Endothelial cell of umbilical vein (primary cell): Measurements from ENCODE around the gene TMEM130. TPM values are rescaled to one million over a fixed set of nuclear protein-coding genes. Genes with fewer than 3 reads are reported as not detected.

Source experiments
- BruUV-seq: library from RNA; stranded (reverse); fragments of 400-500 nt; replicated peaks from 2 replicates; lab custom pipeline; 2021; lab: Mats Ljungman, UMichigan
- CTCF ChIA-PET: fragments of 300-600, 350-600 bp; sonication (Branson Sonifier 250); formaldehyde crosslinking; loops from one replicate; lab custom pipeline; 2021; ENCODE audit warnings: antibody characterized with exemption, inconsistent platforms; lab: Charles Lee
- POLR2A ChIA-PET: fragments of 300-600, 350-600 bp; sonication (Branson Sonifier 250); formaldehyde crosslinking; loops from one replicate; lab custom pipeline; 2021; ENCODE audit warnings: antibody characterized with exemption, inconsistent platforms; lab: Charles Lee
- DNase-seq: peaks from one replicate; pipeline ENCODE4 v3.0.0-alpha.2; 2011; ENCODE audit warnings: low read depth, low spot score
- FAIRE-seq: peaks from 2 replicates; lab custom pipeline; 2011; peaks lifted over from hg19 to GRCh38; lab: Jason Lieb, UNC
- H2AFZ ChIP-seq: 2 replicates; pipeline ENCODE4 v1.6.0; 2012; ENCODE audit warnings: low read depth, low read length, control low read depth, inconsistent platforms
- H3K27ac ChIP-seq: 2 replicates; pipeline ENCODE4 v1.5.1; 2011; ENCODE audit warnings: low read depth, mild to moderate bottlenecking, control low read depth, low read length, moderate library complexity; ENCODE audit not compliant: insufficient read depth
- H3K27me3 ChIP-seq, 2 experiments: 2 replicates each; pipeline versions ENCODE4 v1.6.0 to v1.6.1; 2011; ENCODE audit warnings: low read length in 2 of 2, mixed read lengths in 1 of 2; ENCODE audit not compliant: control insufficient read depth in 2 of 2, insufficient read depth in 2 of 2
- H3K36me3 ChIP-seq, 2 experiments: 2 replicates in 1 of 2; 3 replicates in 1 of 2; pipeline ENCODE4 v1.5.1; 2011; ENCODE audit warnings: low read length in 2 of 2, mild to moderate bottlenecking in 1 of 2, moderate library complexity in 1 of 2; ENCODE audit not compliant: control insufficient read depth in 2 of 2, insufficient read depth in 2 of 2; ENCODE audit errors: extremely low read depth in 1 of 2
- H3K4me1 ChIP-seq: 3 replicates; pipeline ENCODE4 v1.5.1; 2011; ENCODE audit warnings: mild to moderate bottlenecking, low read length; ENCODE audit not compliant: control insufficient read depth, insufficient read depth; ENCODE audit errors: extremely low read depth
- H3K4me2 ChIP-seq: 2 replicates; pipeline ENCODE4 v1.6.1; 2011; ENCODE audit warnings: low read length, control low read depth, mixed read lengths; ENCODE audit not compliant: insufficient read depth
- H3K4me3 ChIP-seq, 3 experiments: fragments of 200-600 bp in 1 of 3; sonication (generic), shearing (Covaris generic) in 1 of 3; replicated peaks in 1 of 3; 2 replicates each; pipeline ENCODE4 v1.5.1; 2011 to 2016; ENCODE audit warnings: control low read depth in 3 of 3, low read length in 3 of 3, mild to moderate bottlenecking in 2 of 3, inconsistent platforms in 1 of 3, low read depth in 1 of 3, moderate library complexity in 1 of 3; ENCODE audit not compliant: insufficient read depth in 1 of 3
- H3K79me2 ChIP-seq: 2 replicates; pipeline ENCODE4 v1.6.0; 2012; ENCODE audit warnings: low read length, inconsistent platforms; ENCODE audit not compliant: control insufficient read depth, insufficient read depth
- H3K9ac ChIP-seq: replicated peaks from 2 replicates; pipeline ENCODE3; 2011; ENCODE audit warnings: low read length, control low read depth; ENCODE audit not compliant: insufficient read depth; ENCODE audit errors: extremely low read depth
- H3K9me1 ChIP-seq: replicated peaks from 3 replicates; pipeline ENCODE4 v1.6.0; 2011; ENCODE audit warnings: mild to moderate bottlenecking, low read length; ENCODE audit not compliant: control insufficient read depth, insufficient read depth; ENCODE audit errors: extremely low read depth
- H3K9me3 ChIP-seq: replicated peaks from 2 replicates; pipeline ENCODE4 v1.5.1; 2012; ENCODE audit warnings: low read length, inconsistent platforms; ENCODE audit not compliant: control insufficient read depth, insufficient read depth
- H4K20me1 ChIP-seq: replicated peaks from 2 replicates; pipeline ENCODE3; 2011; ENCODE audit warnings: mild to moderate bottlenecking, low read length; ENCODE audit not compliant: control insufficient read depth, insufficient read depth; ENCODE audit errors: extremely low read depth
- CTCF ChIP-seq, 2 donors: IDR thresholded peaks; 1 replicate in 1 of 2; 2 replicates in 1 of 2; pipeline ENCODE4 v1.5.1; 2011; ENCODE audit warnings: low read length in 2 of 2, mild to moderate bottlenecking in 2 of 2, moderate library complexity in 2 of 2, control low read depth in 1 of 2, inconsistent platforms in 1 of 2, low read depth in 1 of 2; ENCODE audit not compliant: insufficient read depth in 1 of 2; ENCODE audit errors: extremely low read depth in 1 of 2
- EZH2 ChIP-seq: IDR thresholded peaks from 2 replicates; pipeline ENCODE4 v1.6.1; 2012; ENCODE audit warnings: borderline replicate concordance, low read depth, mild to moderate bottlenecking, moderate library complexity, low read length, inconsistent platforms; ENCODE audit not compliant: severe bottlenecking
- FOS ChIP-seq: IDR thresholded peaks from 2 replicates; pipeline ENCODE4 v1.6.1; 2011; ENCODE audit warnings: mild to moderate bottlenecking, low read length, moderate library complexity, borderline replicate concordance; ENCODE audit not compliant: insufficient read depth
- JUN ChIP-seq: IDR thresholded peaks from 2 replicates; pipeline ENCODE4 v1.6.1; 2011; ENCODE audit warnings: borderline replicate concordance, low read depth; ENCODE audit not compliant: insufficient read length, insufficient read depth
- MAX ChIP-seq: IDR thresholded peaks from 2 replicates; pipeline ENCODE4 v1.6.1; 2011; ENCODE audit not compliant: insufficient read depth, insufficient read length
- MYC ChIP-seq: IDR thresholded peaks from one replicate; pipeline ENCODE4 v1.6.1; 2011; ENCODE audit warnings: mild to moderate bottlenecking, low read depth, low read length
- POLR2A ChIP-seq: IDR thresholded peaks from 2 replicates; pipeline ENCODE4 v1.6.1; 2012; ENCODE audit warnings: low read depth, mild to moderate bottlenecking, control low read depth, low read length
- POLR2AphosphoS5 ChIP-seq: IDR thresholded peaks from 2 replicates; pipeline ENCODE4 v1.6.1; 2012; ENCODE audit warnings: low read depth, mild to moderate bottlenecking, control low read depth, low read length, moderate library complexity; ENCODE audit not compliant: insufficient read depth
- dilution Hi-C: fragments of 300-500 bp; cut with MboI; formaldehyde crosslinking; loops from one replicate; pipeline ENCODE4 v1.15.0; 2019; ENCODE audit warnings: low sequenced_read_pairs; ENCODE audit not compliant: extremely low pct_ligation_motif_present
- intact Hi-C: fragments of 100-400 bp; cut with micrococcal nuclease; formaldehyde crosslinking; loops from one replicate; pipeline ENCODE4 v1.10.0; 2022
- polyA plus RNA-seq, 4 experiments: library from polyadenylated mRNA; depleted of rRNA in 3 of 4; stranded (reverse) in 3 of 4; unstranded in 1 of 4; fragments of >200 nt; gene quantifications; 2 replicates each; pipeline versions ENCODE4 v1.2.1 to v1.2.3, GENCODE V29; 2011 to 2012; ENCODE audit warnings: missing spikeins in 1 of 4
- total RNA-seq: library from RNA; stranded (reverse); gene quantifications from 2 replicates; pipeline ENCODE4 v1.2.3, GENCODE V29; 2021

TMEM130 gene
- total and polyA plus RNA-seq, 2 donors (not counting 3 experiments of a cell fraction or from before 2014, with no cell fraction given), result not detected

GRCh38 chr7:98870121-98870651 lies 372 bp upstream of the TMEM130 start:
- H2AFZ ChIP-seq, result no peak overlapping the region
- no peaks in the 10 kb centered on the region for H3K4me1 ChIP-seq
- H3K79me2 ChIP-seq, result no peaks in the 10 kb centered on the region
- H3K9me1 ChIP-seq, result no peaks in the 10 kb centered on the region
- intact Hi-C loops (no loop called here), dilution Hi-C loops (no loop called here)
- H3K9ac ChIP-seq, result no peak overlapping the region
- H4K20me1 ChIP-seq, result no peaks in the 10 kb centered on the region
- peaks cover 23 to 24% of the 10 kb centered on the region in 2 experiments for H3K27me3 ChIP-seq
- BruUV-seq, result no TSS peak
- H3K27ac ChIP-seq, result no peak overlapping the region
- DNase-seq (no peak), FAIRE-seq (no peak)
- no peaks in the 10 kb centered on the region for H3K9me3 ChIP-seq
- H3K4me3 ChIP-seq, result peak overlapping the region in 1 of 3 experiments; percentile 19
- ChIA-PET CTCF (interaction anchor here (0.5 to 1.0 kb wide), 2 partner anchors 32 to 230 kb away, joined by 3 read pairs; no protein-coding TSS in a partner anchor), POLR2A (no interaction called here)
- H3K4me2 ChIP-seq, result peak overlapping the region; percentile 21
- peak; percentile 15 for TF ChIP-seq EZH2
- TF ChIP-seq CTCF (IDR thresholded peaks at IDR 0.05; ENCODE audit: extremely low read depth in 1 of 2, insufficient read depth in 1 of 2, low read depth in 1 of 2, low read length in 2 of 2), result no peak
- H3K36me3 ChIP-seq, result no peaks in the 10 kb centered on the region

- no peak overlapping the region for H3K4me3 ChIP-seq
- H4K20me1 ChIP-seq, result no peaks in the 10 kb centered on the region
- H3K9me3 ChIP-seq, result no peaks in the 10 kb centered on the region
- no peak for DNase-seq
- dilution Hi-C loops (no loop called here), intact Hi-C loops (no loop called here)
- no peak for FAIRE-seq
- H3K79me2 ChIP-seq, result no peaks in the 10 kb centered on the region
- CTCF ChIA-PET, result interaction anchor here (1.0 kb wide), 1 partner anchor 31 kb away, joined by 3 read pairs; no protein-coding TSS in a partner anchor
- peaks cover 23 to 24% of the 10 kb centered on the region in 2 experiments for H3K27me3 ChIP-seq
- H3K27ac ChIP-seq, result no peak overlapping the region
- POLR2A ChIA-PET, result no interaction called here
- no peak overlapping the region for H2AFZ ChIP-seq
- no peak overlapping the region for H3K4me2 ChIP-seq
- no peaks in the 10 kb centered on the region for H3K36me3 ChIP-seq
- H3K4me1 ChIP-seq, result no peaks in the 10 kb centered on the region
- no peak for TF ChIP-seq MYC
- no peak for TF ChIP-seq JUN
- no peak for TF ChIP-seq MAX
- no peak for TF ChIP-seq EZH2
- no peak for TF ChIP-seq POLR2AphosphoS5
- no peak for TF ChIP-seq FOS
- no peak for TF ChIP-seq CTCF (IDR thresholded peaks at IDR 0.05; ENCODE audit: extremely low read depth in 1 of 2, insufficient read depth in 1 of 2, low read depth in 1 of 2, low read length in 2 of 2)
- TF ChIP-seq POLR2A, result no peak
- H3K9ac ChIP-seq, result no peak overlapping the region
- no TSS peak for BruUV-seq
- no peaks in the 10 kb centered on the region for H3K9me1 ChIP-seq
Measured at GRCh38 chr7:98869027-98869596, 702 bp downstream of the TMEM130 start.
